Vagina (tissue), 2 donors: Measurements from ENCODE around the gene MMRN1.

Experiments used
- POLR2A ChIP-seq, 2 donors: fragments of 450-650 bp; IDR thresholded peaks; one replicate each; pipeline ENCODE4 v1.6.1; 2017; ENCODE audit warnings: antibody characterized with exemption in 2 of 2, mild to moderate bottlenecking in 2 of 2, moderate library complexity in 2 of 2
- POLR2AphosphoS5 ChIP-seq, 2 donors: sonication (generic); formaldehyde crosslinking; IDR thresholded peaks; one replicate each; pipeline ENCODE4 v1.9.0; 2017; ENCODE audit warnings: antibody characterized with exemption in 2 of 2, mild to moderate bottlenecking in 2 of 2, low read depth in 1 of 2; ENCODE audit not compliant: insufficient read depth in 1 of 2
- TF ChIP-seq, protein P1 (sequence below), 3 experiments: fragments of 450-650 bp in 2 of 3; fragments of 200-600 bp in 1 of 3; sonication (generic) in 1 of 3; IDR thresholded peaks; one replicate each; pipeline ENCODE4 v1.5.1; 2017 to 2019; ENCODE audit warnings: antibody characterized with exemption in 3 of 3, mild to moderate bottlenecking in 2 of 3, moderate library complexity in 2 of 3

DNA sequence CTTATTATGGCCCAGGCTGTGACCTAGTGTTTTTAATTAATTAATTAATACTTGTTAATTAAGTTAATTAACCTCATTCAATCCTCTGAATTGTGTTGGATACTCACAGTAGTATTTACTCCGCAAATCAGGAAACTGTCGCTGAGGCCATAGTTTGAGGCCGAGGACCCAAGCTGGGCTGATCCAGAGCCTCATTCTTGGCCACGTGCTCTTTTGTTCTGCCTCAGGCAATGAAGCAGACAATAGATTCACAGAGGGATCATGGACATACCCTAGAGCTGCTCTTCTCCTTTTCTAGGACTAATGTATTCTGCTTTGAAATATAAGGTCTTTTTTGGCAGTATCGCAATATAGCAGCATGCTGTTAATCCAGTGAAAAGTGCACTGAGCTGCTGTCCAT lies 33.7 kb upstream of the MMRN1 start:
- TF ChIP-seq, protein P1, sequence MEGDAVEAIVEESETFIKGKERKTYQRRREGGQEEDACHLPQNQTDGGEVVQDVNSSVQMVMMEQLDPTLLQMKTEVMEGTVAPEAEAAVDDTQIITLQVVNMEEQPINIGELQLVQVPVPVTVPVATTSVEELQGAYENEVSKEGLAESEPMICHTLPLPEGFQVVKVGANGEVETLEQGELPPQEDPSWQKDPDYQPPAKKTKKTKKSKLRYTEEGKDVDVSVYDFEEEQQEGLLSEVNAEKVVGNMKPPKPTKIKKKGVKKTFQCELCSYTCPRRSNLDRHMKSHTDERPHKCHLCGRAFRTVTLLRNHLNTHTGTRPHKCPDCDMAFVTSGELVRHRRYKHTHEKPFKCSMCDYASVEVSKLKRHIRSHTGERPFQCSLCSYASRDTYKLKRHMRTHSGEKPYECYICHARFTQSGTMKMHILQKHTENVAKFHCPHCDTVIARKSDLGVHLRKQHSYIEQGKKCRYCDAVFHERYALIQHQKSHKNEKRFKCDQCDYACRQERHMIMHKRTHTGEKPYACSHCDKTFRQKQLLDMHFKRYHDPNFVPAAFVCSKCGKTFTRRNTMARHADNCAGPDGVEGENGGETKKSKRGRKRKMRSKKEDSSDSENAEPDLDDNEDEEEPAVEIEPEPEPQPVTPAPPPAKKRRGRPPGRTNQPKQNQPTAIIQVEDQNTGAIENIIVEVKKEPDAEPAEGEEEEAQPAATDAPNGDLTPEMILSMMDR (IDR thresholded peaks at IDR 0.05) = no peak
- TF ChIP-seq POLR2A (IDR thresholded peaks at IDR 0.05) (no peak), POLR2AphosphoS5 (IDR thresholded peaks at IDR 0.05; ENCODE audit: insufficient read depth in 1 of 2, low read depth in 1 of 2) (no peak)
